ENCODE measurements around the gene SDCCAG8. TPM values are rescaled to one million over a fixed set of nuclear protein-coding genes. Genes with fewer than 3 reads are reported as not detected.
A peak's percentile ranks its signal among the peaks of the same experiment; 100 is the strongest.

Gene SDCCAG8
- total RNA-seq, 4 donors from 2014 or later: 24.5 to 52.7 (median 31.7) TPM

- Histone ChIP-seq H3K4me1 (peaks cover 0 to 43% (median 25%) of the 10 kb centered on the region in 4 donors), H3K9me3 (no peaks in the 10 kb centered on the region), H3K27ac (replicated peaks in 1 of 4) (peak overlapping the region; percentile 35 to 63 (median 46)), H3K27me3 (no peaks in the 10 kb centered on the region), H3K36me3 (peaks cover 0 to 16% (median 2%) of the 10 kb centered on the region in 4 donors), H3K4me3 (no peak overlapping the region)
- no peak for TF ChIP-seq POLR2AphosphoS5 (IDR thresholded peaks at IDR 0.05)
- TF ChIP-seq, protein P1, sequence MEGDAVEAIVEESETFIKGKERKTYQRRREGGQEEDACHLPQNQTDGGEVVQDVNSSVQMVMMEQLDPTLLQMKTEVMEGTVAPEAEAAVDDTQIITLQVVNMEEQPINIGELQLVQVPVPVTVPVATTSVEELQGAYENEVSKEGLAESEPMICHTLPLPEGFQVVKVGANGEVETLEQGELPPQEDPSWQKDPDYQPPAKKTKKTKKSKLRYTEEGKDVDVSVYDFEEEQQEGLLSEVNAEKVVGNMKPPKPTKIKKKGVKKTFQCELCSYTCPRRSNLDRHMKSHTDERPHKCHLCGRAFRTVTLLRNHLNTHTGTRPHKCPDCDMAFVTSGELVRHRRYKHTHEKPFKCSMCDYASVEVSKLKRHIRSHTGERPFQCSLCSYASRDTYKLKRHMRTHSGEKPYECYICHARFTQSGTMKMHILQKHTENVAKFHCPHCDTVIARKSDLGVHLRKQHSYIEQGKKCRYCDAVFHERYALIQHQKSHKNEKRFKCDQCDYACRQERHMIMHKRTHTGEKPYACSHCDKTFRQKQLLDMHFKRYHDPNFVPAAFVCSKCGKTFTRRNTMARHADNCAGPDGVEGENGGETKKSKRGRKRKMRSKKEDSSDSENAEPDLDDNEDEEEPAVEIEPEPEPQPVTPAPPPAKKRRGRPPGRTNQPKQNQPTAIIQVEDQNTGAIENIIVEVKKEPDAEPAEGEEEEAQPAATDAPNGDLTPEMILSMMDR (IDR thresholded peaks at IDR 0.05): no peak
- TF ChIP-seq EP300 (IDR thresholded peaks at IDR 0.05): no peak
- no peak for TF ChIP-seq POLR2A (IDR thresholded peaks at IDR 0.05; ENCODE audit: low read depth)
- intact Hi-C loops (cut with DNase I): no loop called here
- DNase-seq (ENCODE audit: extremely low spot score): no peak
- 83% methylated on average over 19 of the region's 21 CpGs for WGBS
Observed at GRCh38 chr1:243489681-243490546, 234.1 kb downstream of the SDCCAG8 start.

DNA sequence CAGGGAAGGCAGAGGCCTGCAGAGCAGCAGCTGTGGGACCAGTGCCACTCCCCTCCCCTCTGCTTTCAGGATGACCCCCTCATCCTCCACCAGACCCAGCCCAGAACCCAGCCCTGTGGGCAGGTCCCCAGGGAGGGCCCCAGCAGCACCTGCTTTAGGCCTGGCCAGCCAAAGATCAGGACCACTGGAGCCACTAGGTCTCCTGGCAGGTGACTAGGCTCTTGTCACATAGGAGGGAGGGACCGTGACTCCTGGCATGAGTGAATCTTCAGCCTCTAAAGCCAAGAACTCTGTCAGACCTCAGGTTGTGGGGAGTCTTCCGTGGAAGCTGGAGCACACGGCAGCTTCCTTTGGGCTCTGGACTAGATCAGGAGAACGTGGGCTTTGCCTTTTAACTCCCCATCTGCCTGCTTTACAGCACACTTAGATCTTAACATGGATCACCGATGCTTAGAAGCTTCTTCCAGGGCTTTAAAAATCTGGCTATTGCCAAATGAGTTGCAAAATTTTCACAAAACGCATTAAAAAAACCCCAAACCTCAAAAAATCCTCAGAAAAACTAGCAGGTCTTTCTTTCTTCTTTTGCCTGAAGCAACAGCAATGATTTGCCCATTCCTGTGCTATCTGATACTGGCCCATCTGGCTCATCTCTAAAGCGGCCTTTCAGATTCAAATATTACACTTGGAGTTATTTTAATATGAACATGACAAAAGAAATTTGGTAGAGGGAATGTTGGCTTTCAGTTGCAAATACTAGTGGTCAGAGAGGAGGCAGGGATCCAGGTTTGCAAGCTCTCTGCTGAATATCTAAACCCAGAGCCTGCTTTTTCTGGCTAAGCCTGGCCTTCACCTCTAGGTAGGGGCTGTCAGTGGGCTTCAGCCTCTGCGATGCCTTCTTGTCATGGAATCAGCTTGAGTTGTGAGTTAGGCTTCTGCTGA lies 235.2 kb downstream of the SDCCAG8 start:
- H3K4me1 ChIP-seq: peaks cover 10 to 54% (median 36%) of the 10 kb centered on the region in 4 donors
- no peak for DNase-seq (ENCODE audit: extremely low spot score)
- H3K27me3 ChIP-seq: no peaks in the 10 kb centered on the region
- intact Hi-C loops (cut with DNase I): no loop called here
- 63% methylated on average over 7 of the region's 8 CpGs for WGBS
- no peaks in the 10 kb centered on the region for H3K9me3 ChIP-seq
- H3K27ac ChIP-seq (replicated peaks in 1 of 4): peak overlapping the region; percentile 35 to 63 (median 46)
- H3K36me3 ChIP-seq: peaks cover 0 to 16% (median 2%) of the 10 kb centered on the region in 4 donors
- no peak overlapping the region for H3K4me3 ChIP-seq
- TF ChIP-seq POLR2AphosphoS5 (IDR thresholded peaks at IDR 0.05) (no peak), POLR2A (IDR thresholded peaks at IDR 0.05; ENCODE audit: low read depth) (no peak)
- TF ChIP-seq, protein P1 (IDR thresholded peaks at IDR 0.05): no peak

DNA sequence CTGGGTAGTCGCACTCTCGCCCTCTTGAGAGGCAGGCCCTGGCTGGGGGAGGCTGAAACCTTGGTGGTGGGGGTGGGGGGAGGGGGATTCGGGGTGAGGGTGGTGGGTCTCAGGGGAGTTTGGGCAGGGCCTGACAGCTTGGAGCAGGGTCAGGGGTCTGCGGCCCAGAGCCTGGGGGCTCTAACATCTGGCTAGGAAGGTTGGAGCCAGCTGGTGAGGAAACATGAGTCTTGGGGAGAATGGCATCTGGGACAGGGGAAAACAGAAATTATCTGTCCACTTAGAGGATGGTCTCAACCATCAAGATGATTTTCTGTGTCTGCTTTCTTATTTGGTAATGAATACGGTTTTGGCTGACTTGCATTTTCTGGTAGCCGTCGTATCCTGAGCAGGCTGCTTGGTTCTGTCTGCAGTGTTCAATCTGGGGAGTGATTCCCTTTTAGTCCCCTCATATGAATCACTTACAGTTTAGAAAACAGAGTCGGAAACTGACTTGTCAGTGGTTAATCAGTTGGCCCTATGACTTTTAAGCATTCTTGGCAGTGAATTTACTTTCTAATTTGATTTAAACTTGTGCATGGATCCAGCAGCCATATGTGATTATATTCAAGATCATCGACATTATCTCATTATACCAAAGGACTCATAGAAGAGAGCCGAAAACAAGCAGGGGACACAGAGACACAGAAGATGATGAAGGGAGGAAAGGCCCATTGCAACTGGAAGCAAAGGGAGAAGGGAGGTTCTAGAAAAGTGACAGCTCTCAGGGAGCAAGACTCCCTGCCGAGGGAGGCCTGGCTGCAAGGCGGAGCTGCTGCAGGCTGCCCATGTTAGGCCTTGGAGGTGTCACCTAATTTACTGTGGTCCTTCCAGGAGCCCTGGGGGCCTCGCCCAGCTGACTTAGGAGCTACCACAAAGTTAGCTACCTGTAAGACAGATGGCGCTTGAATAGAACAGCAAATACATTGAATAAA lies 237.6 kb downstream of the SDCCAG8 start:
- DNase-seq (ENCODE audit: extremely low spot score): no peak
- H3K9me3 ChIP-seq: no peaks in the 10 kb centered on the region
- H3K4me1 ChIP-seq: peaks cover 15 to 63% (median 45%) of the 10 kb centered on the region in 4 donors
- no peaks in the 10 kb centered on the region for H3K27me3 ChIP-seq
- 82% methylated on average over 12 of the region's 14 CpGs for WGBS
- H3K36me3 ChIP-seq: peaks cover 0 to 21% (median 2%) of the 10 kb centered on the region in 4 donors
- no peak overlapping the region for H3K4me3 ChIP-seq
- no peak for TF ChIP-seq EP300 (IDR thresholded peaks at IDR 0.05)
- TF ChIP-seq POLR2AphosphoS5 (IDR thresholded peaks at IDR 0.05): no peak
- TF ChIP-seq, protein P1 (IDR thresholded peaks at IDR 0.05): no peak
- TF ChIP-seq POLR2A (IDR thresholded peaks at IDR 0.05; ENCODE audit: low read depth): no peak
- intact Hi-C loops (cut with DNase I): no loop called here
- H3K27ac ChIP-seq (replicated peaks in 1 of 4): peak overlapping the region in 2 of 4 donors; percentile 7

Data from esophagus muscularis mucosa (tissue), 4 donors.